ENCODE measurements around the gene SAMD5.

- TF ChIP-seq CTCF (IDR thresholded peaks at IDR 0.05) (no peak), POLR2A (IDR thresholded peaks at IDR 0.05) (no peak), EP300 (IDR thresholded peaks at IDR 0.05) (no peak)
Measured at GRCh38 chr6:147618927-147619326, 110.4 kb downstream of the SAMD5 start.
